NB4 (cell line): ENCODE data around the gene SEPTIN12.
"Not testable (repeated sequence)": the region's sequence is repeated elsewhere in the genome, so short reads cannot be mapped to it uniquely, and the experiment has no call there.

Source experiments
- DNase-seq: peaks from one replicate; pipeline ENCODE4 v3.0.0; 2010; ENCODE audit warnings: low read depth
- H3K4me3 ChIP-seq: one replicate; pipeline ENCODE4 v1.5.1; 2011; ENCODE audit warnings: mild to moderate bottlenecking, low read depth, low read length, moderate library complexity
- CTCF ChIP-seq: IDR thresholded peaks from one replicate; pipeline ENCODE4 v1.5.1; 2012; ENCODE audit warnings: low read depth, low read length
- MAX ChIP-seq: IDR thresholded peaks from 2 replicates; pipeline ENCODE4 v1.6.1; 2011; ENCODE audit warnings: low read depth, low read length
- MYC ChIP-seq: IDR thresholded peaks from 2 replicates; pipeline ENCODE4 v1.6.1; 2011; ENCODE audit warnings: low read depth, low read length
- POLR2A ChIP-seq: IDR thresholded peaks from 2 replicates; pipeline ENCODE4 v1.6.1; 2011; ENCODE audit warnings: mild to moderate bottlenecking; ENCODE audit not compliant: insufficient read length; ENCODE audit errors: extremely low read depth

Gene SEPTIN12

GRCh38 chr16:4790261-4790660, 2.1 kb upstream of the SEPTIN12 start:
- H3K4me3 ChIP-seq: no peak overlapping the region
- no peak for DNase-seq
- TF ChIP-seq MAX (no peak), CTCF (no peak), MYC (no peak), POLR2A (no peak)

GRCh38 chr16:4788910-4789309, 765 bp upstream of the SEPTIN12 start:
- no peak for TF ChIP-seq CTCF
- TF ChIP-seq MYC: no peak
- TF ChIP-seq POLR2A: no peak
- TF ChIP-seq MAX: no peak
- no peak overlapping the region for H3K4me3 ChIP-seq
- DNase-seq: no peak

GRCh38 chr16:4788489-4788889, 344 bp upstream of the SEPTIN12 start:
- TF ChIP-seq MYC (no peak), CTCF (no peak), MAX (no peak), POLR2A (no peak)
- no peak overlapping the region for H3K4me3 ChIP-seq
- no peak for DNase-seq

GRCh38 chr16:4787068-4787467, 1.1 kb downstream of the SEPTIN12 start:
- no peak for TF ChIP-seq POLR2A
- no peak for DNase-seq

GRCh38 chr16:4785758-4786433, 2.2 kb downstream of the SEPTIN12 start:
- DNase-seq: no peak
- TF ChIP-seq MYC (no peak), POLR2A (no peak), CTCF (no peak)
- H3K4me3 ChIP-seq: no peak overlapping the region

More at GRCh38 chr16:4787068-4787467, 1.1 kb downstream of the SEPTIN12 start:
- no peak overlapping the region for H3K4me3 ChIP-seq

- not testable (repeated sequence) for DNase-seq, H3K4me3 ChIP-seq
These were observed 3.6 kb downstream of the SEPTIN12 start for GRCh38 chr16:4784444-4784987.

GRCh38 chr16:4783951-4784336, 4.2 kb downstream of the SEPTIN12 start:
- DNase-seq: no peak
- no peak overlapping the region for H3K4me3 ChIP-seq
- TF ChIP-seq POLR2A (no peak), CTCF (no peak), MYC (no peak), MAX (no peak)
